SU-DHL-6 (cell line): ENCODE data around the gene SLC9A3.
"Not testable (repeated sequence)": the region's sequence is repeated elsewhere in the genome, so short reads cannot be mapped to it uniquely, and the experiment has no call there.

Source experiments
- H2AFZ ChIP-seq: fragments of 200-600 bp; sonication (generic); 2 replicates; pipeline ENCODE4 v1.6.1; 2014; ENCODE audit warnings: low read depth, mild to moderate bottlenecking, moderate library complexity, mixed read lengths, antibody characterized with exemption, low read length; ENCODE audit not compliant: severe bottlenecking
- H3F3A ChIP-seq: fragments of 200-600 bp; shearing (Covaris generic); 2 replicates; pipeline ENCODE4 v1.6.0; 2016; ENCODE audit warnings: antibody characterized with exemption, mild to moderate bottlenecking; ENCODE audit not compliant: insufficient read depth
- H3K27ac ChIP-seq: fragments of 200-600 bp; sonication (generic); 2 replicates; pipeline ENCODE4 v1.5.1; 2016; ENCODE audit warnings: low read depth, mild to moderate bottlenecking, low read length, moderate library complexity, mixed read lengths
- H3K27me3 ChIP-seq: fragments of 200-600 bp; sonication (generic), shearing (Covaris generic); 2 replicates; pipeline ENCODE4 v1.6.0; 2014; ENCODE audit warnings: mild to moderate bottlenecking, low read length
- H3K36me3 ChIP-seq: fragments of 200-600 bp; sonication (generic); 2 replicates; pipeline ENCODE4 v1.6.1; 2014; ENCODE audit warnings: mild to moderate bottlenecking, low read length, mixed read lengths
- H3K4me2 ChIP-seq: fragments of 300-600, 200-600 bp; shearing (Covaris generic), sonication (generic); 2 replicates; pipeline ENCODE4 v1.6.0; 2014; ENCODE audit warnings: low read length, low read depth, mild to moderate bottlenecking; ENCODE audit not compliant: poor library complexity, severe bottlenecking
- H3K4me3 ChIP-seq: fragments of 200-600 bp; sonication (generic); 2 replicates; pipeline ENCODE4 v1.5.1; 2014; ENCODE audit warnings: antibody characterized with exemption, low read length, mild to moderate bottlenecking, mixed read lengths; ENCODE audit not compliant: insufficient read depth, poor library complexity, severe bottlenecking
- H3K79me2 ChIP-seq: fragments of 200-600 bp; sonication (generic); 2 replicates; pipeline ENCODE4 v1.6.1; 2014; ENCODE audit warnings: mild to moderate bottlenecking, low read length, moderate library complexity; ENCODE audit not compliant: insufficient read depth
- H3K9ac ChIP-seq: fragments of 200-600 bp; sonication (generic); 2 replicates; pipeline ENCODE4 v1.7.0; 2014; ENCODE audit warnings: mild to moderate bottlenecking, low read length
- H3K9me2 ChIP-seq: fragments of 200-600 bp; sonication (generic); replicated peaks from 2 replicates; pipeline ENCODE4 v1.6.1; 2014; ENCODE audit warnings: low read length; ENCODE audit not compliant: insufficient read depth
- H3K9me3 ChIP-seq: fragments of 200-600 bp; sonication (generic); 2 replicates; pipeline ENCODE4 v1.6.1; 2014; ENCODE audit warnings: low read length, mixed read lengths; ENCODE audit not compliant: insufficient read depth
- H4K20me1 ChIP-seq: fragments of 200-600 bp; sonication (generic); 2 replicates; pipeline ENCODE4 v1.6.1; 2014; ENCODE audit warnings: low read depth, mild to moderate bottlenecking, antibody characterized with exemption, low read length, moderate library complexity, mixed read lengths
- EZH2phosphoT487 ChIP-seq: fragments of 200-600 bp; sonication (generic), shearing (Covaris generic); conservative IDR thresholded peaks from 2 replicates; pipeline ENCODE4 v1.6.1; 2018; ENCODE audit warnings: mild to moderate bottlenecking, antibody characterized with exemption, low read length, moderate library complexity, mixed read lengths
- TF ChIP-seq, protein P1 (sequence below): fragments of 200-600 bp; sonication (generic); IDR thresholded peaks from one replicate; pipeline ENCODE4 v1.5.1; 2017; ENCODE audit warnings: antibody characterized with exemption, mild to moderate bottlenecking, low read length, moderate library complexity; ENCODE audit not compliant: insufficient read depth, poor library complexity, severe bottlenecking

Gene SLC9A3

DNA sequence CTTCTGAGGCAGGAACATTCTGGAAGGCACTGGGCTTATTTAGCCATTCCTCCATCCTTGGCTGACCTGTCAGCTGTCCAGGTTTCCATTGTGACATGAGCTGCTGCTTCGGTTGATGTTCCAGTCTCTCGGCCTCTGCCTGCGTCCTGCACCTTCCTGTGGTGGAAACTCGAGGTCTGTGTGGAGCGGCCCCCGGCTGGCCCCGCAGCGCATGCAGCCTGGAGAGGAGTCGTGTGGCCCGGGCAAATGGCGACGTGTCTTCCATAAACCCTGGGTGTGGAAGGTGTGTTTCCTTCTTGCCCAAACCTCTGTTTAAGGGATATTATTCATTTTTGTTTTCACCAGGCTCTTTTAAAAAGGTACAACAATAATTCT, 36.5 kb upstream of the SLC9A3 start:
- H3K9ac ChIP-seq, result no peak overlapping the region
- no peak overlapping the region for H3K4me2 ChIP-seq
- H2AFZ ChIP-seq, result no peak overlapping the region
- H3K27ac ChIP-seq, result no peak overlapping the region
- no peak overlapping the region for H3K4me3 ChIP-seq
- no peaks in the 10 kb centered on the region for H3K27me3 ChIP-seq
- no peaks in the 10 kb centered on the region for H4K20me1 ChIP-seq
- H3K9me2 ChIP-seq, result no peaks in the 10 kb centered on the region
- no peaks in the 10 kb centered on the region for H3K79me2 ChIP-seq
- no peaks in the 10 kb centered on the region for H3F3A ChIP-seq
- TF ChIP-seq, protein P1, sequence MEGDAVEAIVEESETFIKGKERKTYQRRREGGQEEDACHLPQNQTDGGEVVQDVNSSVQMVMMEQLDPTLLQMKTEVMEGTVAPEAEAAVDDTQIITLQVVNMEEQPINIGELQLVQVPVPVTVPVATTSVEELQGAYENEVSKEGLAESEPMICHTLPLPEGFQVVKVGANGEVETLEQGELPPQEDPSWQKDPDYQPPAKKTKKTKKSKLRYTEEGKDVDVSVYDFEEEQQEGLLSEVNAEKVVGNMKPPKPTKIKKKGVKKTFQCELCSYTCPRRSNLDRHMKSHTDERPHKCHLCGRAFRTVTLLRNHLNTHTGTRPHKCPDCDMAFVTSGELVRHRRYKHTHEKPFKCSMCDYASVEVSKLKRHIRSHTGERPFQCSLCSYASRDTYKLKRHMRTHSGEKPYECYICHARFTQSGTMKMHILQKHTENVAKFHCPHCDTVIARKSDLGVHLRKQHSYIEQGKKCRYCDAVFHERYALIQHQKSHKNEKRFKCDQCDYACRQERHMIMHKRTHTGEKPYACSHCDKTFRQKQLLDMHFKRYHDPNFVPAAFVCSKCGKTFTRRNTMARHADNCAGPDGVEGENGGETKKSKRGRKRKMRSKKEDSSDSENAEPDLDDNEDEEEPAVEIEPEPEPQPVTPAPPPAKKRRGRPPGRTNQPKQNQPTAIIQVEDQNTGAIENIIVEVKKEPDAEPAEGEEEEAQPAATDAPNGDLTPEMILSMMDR, result no peak
- TF ChIP-seq EZH2phosphoT487, result no peak
- H3K9me3 ChIP-seq, result no peaks in the 10 kb centered on the region
- H3K36me3 ChIP-seq, result no peaks in the 10 kb centered on the region

DNA sequence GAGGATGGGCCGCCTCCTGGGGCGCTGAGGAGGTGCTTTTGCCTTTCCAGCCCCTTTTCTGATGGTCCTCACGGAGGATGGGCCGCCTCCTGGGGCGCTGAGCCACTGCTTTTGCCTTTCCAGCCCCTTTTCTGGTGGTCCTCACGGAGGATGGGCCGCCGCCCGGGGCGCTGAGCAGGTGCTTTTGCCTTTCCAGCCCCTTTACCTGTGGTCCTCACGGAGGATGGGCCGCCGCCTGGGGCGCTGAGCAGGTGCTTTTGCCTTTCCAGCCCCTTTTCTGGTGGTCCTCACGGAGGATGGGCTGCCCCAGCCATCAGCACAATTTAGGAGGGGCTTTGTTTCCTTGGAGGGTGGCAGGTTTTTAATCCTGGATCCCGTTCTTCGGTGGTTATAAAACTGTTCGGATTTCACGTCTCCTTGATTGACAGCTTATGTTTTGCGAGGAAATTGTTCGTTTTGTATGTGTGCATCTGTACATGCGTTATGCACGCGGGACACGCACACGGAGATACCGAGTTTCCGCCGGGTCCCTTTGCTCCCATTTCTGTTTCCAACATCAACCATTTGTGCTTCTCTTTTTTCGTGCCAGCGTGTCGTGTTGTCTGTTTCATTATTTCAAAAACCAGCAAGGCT, 34.7 kb upstream of the SLC9A3 start:
- H3K79me2 ChIP-seq, result no peaks in the 10 kb centered on the region
- no peak overlapping the region for H3K4me2 ChIP-seq
- no peak overlapping the region for H3K27ac ChIP-seq
- no peak overlapping the region for H2AFZ ChIP-seq
- H3K9me2 ChIP-seq, result no peaks in the 10 kb centered on the region
- no peaks in the 10 kb centered on the region for H3K9me3 ChIP-seq
- no peaks in the 10 kb centered on the region for H3F3A ChIP-seq
- no peaks in the 10 kb centered on the region for H3K27me3 ChIP-seq
- no peak overlapping the region for H3K9ac ChIP-seq
- no peak overlapping the region for H3K4me3 ChIP-seq
- no peak for TF ChIP-seq EZH2phosphoT487
- TF ChIP-seq, protein P1, result no peak
- no peaks in the 10 kb centered on the region for H3K36me3 ChIP-seq
- no peaks in the 10 kb centered on the region for H4K20me1 ChIP-seq

DNA sequence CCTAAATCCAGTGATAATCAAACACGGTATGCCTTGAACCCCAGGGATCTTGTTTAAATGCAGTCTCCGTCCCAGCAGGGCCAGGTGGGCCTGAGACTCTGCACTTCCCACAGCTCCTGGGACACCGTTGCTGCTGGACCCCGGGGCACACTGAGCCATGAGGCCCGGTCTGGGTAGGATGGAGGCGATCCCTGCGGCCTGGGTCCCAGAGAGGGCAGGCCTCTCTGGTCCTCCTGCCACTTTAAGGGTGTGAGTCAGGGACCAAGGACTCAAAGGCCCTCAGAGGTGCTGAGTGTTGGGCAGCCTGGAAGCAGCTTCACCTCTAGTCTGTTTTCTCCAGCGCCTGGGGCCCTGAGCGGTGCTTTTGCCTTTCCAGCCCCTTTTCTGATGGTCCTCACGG, 34.1 kb upstream of the SLC9A3 start:
- TF ChIP-seq EZH2phosphoT487, result no peak
- TF ChIP-seq, protein P1, result no peak
- Histone ChIP-seq H3K27ac (no peak overlapping the region), H3K36me3 (no peaks in the 10 kb centered on the region), H3K9me2 (no peaks in the 10 kb centered on the region), H3F3A (no peaks in the 10 kb centered on the region), H3K79me2 (no peaks in the 10 kb centered on the region), H3K4me3 (no peak overlapping the region), H4K20me1 (no peaks in the 10 kb centered on the region), H3K9me3 (no peaks in the 10 kb centered on the region), H3K27me3 (no peaks in the 10 kb centered on the region), H3K9ac (no peak overlapping the region), H2AFZ (no peak overlapping the region), H3K4me2 (no peak overlapping the region)

DNA sequence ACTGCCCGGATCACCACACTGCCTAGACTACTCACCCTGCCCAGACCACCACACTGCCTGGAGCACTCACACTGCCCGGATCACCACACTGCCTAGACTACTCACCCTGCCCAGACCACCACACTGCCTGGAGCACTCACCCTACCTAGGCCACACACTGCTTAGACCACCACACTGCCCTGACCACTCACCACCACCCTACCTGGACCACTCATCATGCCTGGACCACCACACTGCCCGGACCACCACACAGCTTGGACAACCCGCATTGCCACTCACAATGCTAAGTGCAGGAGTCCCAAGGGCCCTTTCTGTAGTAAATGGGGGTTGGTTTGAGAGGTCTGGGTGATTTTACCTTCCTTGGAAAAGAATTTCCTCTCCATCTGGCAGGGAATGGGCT, 33.7 kb upstream of the SLC9A3 start:
- not testable (repeated sequence) for H3K9ac ChIP-seq, H3K36me3 ChIP-seq, H3K9me3 ChIP-seq, H4K20me1 ChIP-seq, H3K4me3 ChIP-seq, H3F3A ChIP-seq, H3K79me2 ChIP-seq, H3K27me3 ChIP-seq, H3K9me2 ChIP-seq, H2AFZ ChIP-seq, H3K27ac ChIP-seq, H3K4me2 ChIP-seq
